ENCODE results near the gene CEACAM21.

- TF ChIP-seq EP300 (IDR thresholded peaks at IDR 0.05) (no peak), POLR2AphosphoS5 (IDR thresholded peaks at IDR 0.05) (no peak), POLR2A (IDR thresholded peaks at IDR 0.05) (no peak)
These were observed 2.9 kb downstream of the CEACAM21 start for GRCh38 chr19:41578886-41579285.

Data from gastroesophageal sphincter (tissue), 2 donors.